HTR-8/SVneo (cell line): ENCODE measurements around the gene BBC3.
"Not testable (repeated sequence)": the region's sequence is repeated elsewhere in the genome, so short reads cannot be mapped to it uniquely, and the experiment has no call there.

Source experiments
- DNase-seq: peaks from one replicate; pipeline ENCODE4 v3.0.0; 2011; ENCODE audit warnings: low spot score, mixed read lengths; ENCODE audit not compliant: insufficient read length
- FAIRE-seq: peaks from 2 replicates; lab custom pipeline; 2011; peaks lifted over from hg19 to GRCh38; lab: Jason Lieb, UNC

The BBC3 gene

DNA sequence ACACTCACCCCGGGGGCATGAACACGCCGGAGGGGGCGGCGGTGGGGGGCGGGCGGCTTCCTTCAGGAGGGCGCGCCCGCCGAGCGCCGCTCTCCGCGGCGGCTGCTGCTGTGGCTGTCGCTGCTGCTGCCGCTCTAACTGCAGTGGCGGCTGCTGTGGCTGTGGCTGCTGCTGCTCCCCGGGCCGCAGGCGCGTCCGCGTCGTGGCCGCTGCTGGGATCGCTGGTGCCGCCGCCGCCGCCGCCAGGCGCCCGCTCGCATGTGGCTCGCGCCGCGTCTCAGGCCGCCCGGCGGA, at the start of gene BBC3:
Gene BBC3, minus strand, starts transcription at position 279 of the 294 bp plus-strand sequence. CDS start 2,768 bp downstream, outside the sequence.
- FAIRE-seq = no peak
- no peak for DNase-seq

- DNase-seq (no peak), FAIRE-seq (no peak)
Measured at GRCh38 chr19:47280183-47280797, 49.3 kb upstream of the BBC3 start.

DNA sequence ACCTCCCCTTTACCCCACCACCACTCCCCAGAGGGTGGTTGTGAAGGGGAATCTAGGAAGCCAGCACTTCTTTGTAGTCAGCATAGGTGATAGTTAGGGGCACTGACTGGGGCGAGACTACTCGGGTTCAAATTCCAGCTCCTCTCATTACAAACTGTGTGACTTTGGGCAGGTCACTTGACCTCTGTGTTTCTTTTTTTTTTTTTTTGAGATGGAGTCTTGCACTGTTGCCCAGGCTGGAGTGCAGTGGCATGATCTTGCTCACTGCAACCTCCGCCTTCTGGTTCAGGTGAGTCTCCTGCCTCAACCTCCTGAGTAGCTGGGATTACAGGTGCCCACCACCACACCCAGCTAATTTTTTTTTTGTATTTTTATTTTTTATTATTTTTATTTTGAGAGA, 45.5 kb upstream of the BBC3 start:
- not testable (repeated sequence) for DNase-seq, FAIRE-seq

- no peak for FAIRE-seq
Measured at GRCh38 chr19:47275791-47276461, 44.9 kb upstream of the BBC3 start.

GRCh38 chr19:47274891-47275761, 44.1 kb upstream of the BBC3 start:
- FAIRE-seq = no peak

More at GRCh38 chr19:47275791-47276461, 44.9 kb upstream of the BBC3 start:
- DNase-seq = no peak

DNA sequence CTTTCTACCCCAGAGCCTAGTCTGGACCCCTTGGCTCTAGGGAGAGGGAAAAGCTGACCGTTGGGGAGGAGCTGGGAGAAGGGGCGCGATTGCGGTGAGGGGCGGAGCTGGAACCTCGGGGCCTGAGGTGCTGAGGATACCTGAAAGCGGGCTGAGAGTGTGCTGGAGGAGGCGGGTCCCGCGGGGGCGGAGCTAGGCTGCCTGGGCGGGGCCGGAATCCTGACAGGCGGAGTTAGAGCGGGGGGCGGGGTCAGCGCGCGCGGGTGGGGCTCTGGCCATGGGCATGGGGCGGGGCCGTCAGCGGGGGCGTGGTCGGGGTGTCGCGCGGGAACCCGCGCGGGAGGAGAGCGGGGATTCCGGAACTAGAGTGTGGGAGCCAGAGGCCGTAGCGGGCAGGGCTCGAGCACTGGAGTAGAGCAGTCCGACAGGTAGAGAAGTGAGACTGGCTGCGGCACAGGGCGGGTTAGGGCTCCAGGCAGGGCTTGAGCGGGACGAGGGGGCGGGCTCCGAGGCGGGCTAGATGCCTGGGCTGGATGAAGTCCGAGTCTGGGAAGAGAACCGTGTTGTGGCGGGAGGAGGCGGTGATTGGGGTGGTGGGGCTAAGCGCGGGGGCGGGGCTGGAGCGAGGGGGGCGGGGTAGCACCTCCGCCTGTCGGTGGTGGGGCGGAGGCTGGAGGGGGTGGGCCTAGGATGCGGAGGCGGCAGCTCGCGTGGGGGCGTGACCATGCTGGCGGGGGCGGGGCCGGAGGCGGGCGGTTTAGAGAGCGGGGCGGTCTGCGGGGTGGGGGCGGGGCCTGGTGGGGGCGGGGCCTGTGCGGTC, 43.3 kb upstream of the BBC3 start, which contains the start of gene INAFM1:
Gene INAFM1, plus strand, starts transcription at position 815 of the 820 bp plus-strand sequence. CDS start 35 bp downstream, outside the sequence.
- FAIRE-seq = peak; percentile 92
- peak; percentile 92 for DNase-seq

More at GRCh38 chr19:47274891-47275761, 44.1 kb upstream of the BBC3 start:
- DNase-seq = no peak

GRCh38 chr19:47273313-47274070, 42.5 kb upstream of the BBC3 start:
- FAIRE-seq = peak; percentile 80
- DNase-seq = peak; percentile 90

DNA sequence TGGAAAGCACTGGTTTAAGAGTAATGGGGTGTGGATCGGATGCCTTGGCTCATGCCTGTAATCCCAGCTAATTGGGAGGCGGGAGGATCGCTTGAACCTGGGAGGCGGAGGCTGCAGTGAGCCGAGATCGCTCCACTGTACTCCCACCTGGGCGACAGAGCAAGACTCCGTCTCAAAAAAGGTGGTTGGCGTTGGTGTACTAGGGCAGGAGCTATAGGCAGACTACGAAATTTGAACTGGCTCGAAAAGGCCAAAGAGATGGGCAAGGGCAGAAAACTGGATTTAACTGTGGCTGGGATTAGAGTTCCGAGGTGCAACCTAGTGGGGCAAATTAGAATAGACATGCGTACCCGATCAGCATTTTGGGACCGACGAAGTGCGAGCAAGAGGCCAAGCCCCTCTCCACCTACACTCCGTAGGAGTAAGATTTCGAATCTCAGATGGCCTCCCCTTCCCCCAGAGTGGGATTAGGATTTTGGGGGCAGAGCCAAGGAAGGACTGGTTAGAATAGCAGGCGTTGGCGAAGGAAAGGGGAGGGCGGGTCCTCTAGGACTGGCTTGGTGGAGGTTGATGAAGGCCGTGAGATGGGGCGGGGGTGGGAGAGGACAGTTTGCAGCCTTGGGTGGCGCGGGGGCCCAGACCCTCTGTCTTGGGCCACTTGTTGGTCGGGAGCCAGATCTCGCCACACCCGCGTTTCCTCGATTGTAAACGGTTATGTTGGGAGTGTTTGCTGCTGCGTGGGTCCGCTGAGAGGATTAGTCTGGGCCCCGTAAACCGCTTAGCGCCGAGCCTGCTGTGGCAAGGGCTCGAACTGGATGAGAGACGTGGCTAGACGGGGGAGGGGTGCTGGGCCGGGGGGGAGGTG, 41.7 kb upstream of the BBC3 start:
- no peak for FAIRE-seq
- no peak for DNase-seq

- no peak for DNase-seq
- FAIRE-seq = no peak
Measured at GRCh38 chr19:47271949-47272348, 41.0 kb upstream of the BBC3 start.

- no peak for FAIRE-seq
- DNase-seq = no peak
Measured at GRCh38 chr19:47270408-47270807, 39.4 kb upstream of the BBC3 start.

- DNase-seq = no peak
- no peak for FAIRE-seq
Measured at GRCh38 chr19:47269596-47269995, 38.6 kb upstream of the BBC3 start.

- no peak for FAIRE-seq
Measured at GRCh38 chr19:47268028-47268427, 37.0 kb upstream of the BBC3 start.

GRCh38 chr19:47267350-47267759, 36.4 kb upstream of the BBC3 start:
- DNase-seq (no peak), FAIRE-seq (no peak)

More at GRCh38 chr19:47268028-47268427, 37.0 kb upstream of the BBC3 start:
- DNase-seq = no peak

GRCh38 chr19:47266401-47266941, 35.5 kb upstream of the BBC3 start:
- DNase-seq (no peak), FAIRE-seq (no peak)

- DNase-seq (no peak), FAIRE-seq (no peak)
Measured at GRCh38 chr19:47264629-47265028, 33.6 kb upstream of the BBC3 start.

GRCh38 chr19:47261946-47262793, 31.2 kb upstream of the BBC3 start:
- DNase-seq = not testable (repeated sequence)
- FAIRE-seq = peak; percentile 33

GRCh38 chr19:47260476-47260875, 29.5 kb upstream of the BBC3 start:
- no peak for DNase-seq

More at GRCh38 chr19:47260476-47260875, 29.5 kb upstream of the BBC3 start:
- no peak for FAIRE-seq
